ENCODE results near the gene CCDC27. TPM values are rescaled to one million over a fixed set of nuclear protein-coding genes. Genes with fewer than 3 reads are reported as not detected.

CCDC27 gene
- polyA plus RNA-seq, 3 donors: not detected

DNA sequence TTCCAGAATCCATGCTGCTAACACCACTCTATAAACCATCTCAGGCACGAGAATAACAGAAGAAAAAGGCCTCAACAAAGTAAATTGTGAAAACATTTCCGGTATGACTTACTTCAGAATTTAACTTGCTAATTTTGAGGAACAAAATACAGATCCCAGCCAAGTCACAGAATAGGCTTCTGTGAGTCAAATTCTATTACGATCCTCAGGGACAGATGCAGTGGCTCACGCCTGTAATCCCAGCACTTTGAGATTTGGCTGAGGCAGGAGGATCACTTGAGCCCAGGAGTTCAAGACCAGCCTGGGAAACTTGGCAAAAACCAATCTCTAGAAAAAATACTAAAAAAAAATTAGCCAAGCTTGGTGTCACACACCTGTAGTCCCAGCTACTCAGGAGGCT is 8.8 kb upstream of the CCDC27 start:
- H3K36me3 Mint-ChIP-seq: peaks cover 12 to 18% of the 10 kb centered on the region in 2 donors
- no peaks in the 10 kb centered on the region for H4K20me1 ChIP-seq (ENCODE audit: insufficient read depth, low read length)
- H3K27me3 ChIP-seq (ENCODE audit: control insufficient read depth in 2 of 2, insufficient read depth in 2 of 2, low read length in 2 of 2): no peaks in the 10 kb centered on the region
- no peak overlapping the region for H3K4me3 Mint-ChIP-seq
- peaks cover 16 to 23% of the 10 kb centered on the region in 2 donors for H3K4me1 ChIP-seq (ENCODE audit: control insufficient read depth in 1 of 2, insufficient read depth in 2 of 2, low read length in 2 of 2)
- H3K9ac ChIP-seq (ENCODE audit: insufficient read depth, low read length, poor library complexity, severe bottlenecking): no peak overlapping the region
- H3K4me3 ChIP-seq (replicated peaks in 1 of 3; ENCODE audit: low read depth in 2 of 3, low read length in 3 of 3): no peak overlapping the region
- peak overlapping the region in 1 of 7 donors; percentile 17 for H3K27ac Mint-ChIP-seq
- H3K27me3 Mint-ChIP-seq (ENCODE audit: low read depth in 3 of 3): peaks cover 0 to 2% (median 2%) of the 10 kb centered on the region in 3 donors
- peaks cover 37% of the 10 kb centered on the region for H3K4me1 Mint-ChIP-seq
- H3K36me3 ChIP-seq (replicated peaks in 1 of 2; ENCODE audit: control insufficient read depth in 1 of 2, insufficient read depth in 2 of 2, low read length in 2 of 2): peaks cover 12 to 29% of the 10 kb centered on the region in 2 donors
- no peak overlapping the region for H3K27ac ChIP-seq (ENCODE audit: low read depth in 1 of 2, low read length in 2 of 2)
- H3K9me3 Mint-ChIP-seq: no peaks in the 10 kb centered on the region
- peak in 1 of 3 donors; percentile 3 for DNase-seq
- no peak overlapping the region for H2AFZ ChIP-seq (ENCODE audit: insufficient read depth, low read depth, low read length, poor library complexity, severe bottlenecking)
- no peak overlapping the region for H3K4me2 ChIP-seq (replicated peaks; ENCODE audit: extremely low read depth, low read length, poor library complexity, severe bottlenecking)
- H3K9me3 ChIP-seq (replicated peaks in 1 of 2; ENCODE audit: control insufficient read depth in 1 of 2, insufficient read depth in 1 of 2, low read length in 2 of 2): no peaks in the 10 kb centered on the region
- TF ChIP-seq, protein P1, sequence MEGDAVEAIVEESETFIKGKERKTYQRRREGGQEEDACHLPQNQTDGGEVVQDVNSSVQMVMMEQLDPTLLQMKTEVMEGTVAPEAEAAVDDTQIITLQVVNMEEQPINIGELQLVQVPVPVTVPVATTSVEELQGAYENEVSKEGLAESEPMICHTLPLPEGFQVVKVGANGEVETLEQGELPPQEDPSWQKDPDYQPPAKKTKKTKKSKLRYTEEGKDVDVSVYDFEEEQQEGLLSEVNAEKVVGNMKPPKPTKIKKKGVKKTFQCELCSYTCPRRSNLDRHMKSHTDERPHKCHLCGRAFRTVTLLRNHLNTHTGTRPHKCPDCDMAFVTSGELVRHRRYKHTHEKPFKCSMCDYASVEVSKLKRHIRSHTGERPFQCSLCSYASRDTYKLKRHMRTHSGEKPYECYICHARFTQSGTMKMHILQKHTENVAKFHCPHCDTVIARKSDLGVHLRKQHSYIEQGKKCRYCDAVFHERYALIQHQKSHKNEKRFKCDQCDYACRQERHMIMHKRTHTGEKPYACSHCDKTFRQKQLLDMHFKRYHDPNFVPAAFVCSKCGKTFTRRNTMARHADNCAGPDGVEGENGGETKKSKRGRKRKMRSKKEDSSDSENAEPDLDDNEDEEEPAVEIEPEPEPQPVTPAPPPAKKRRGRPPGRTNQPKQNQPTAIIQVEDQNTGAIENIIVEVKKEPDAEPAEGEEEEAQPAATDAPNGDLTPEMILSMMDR (IDR thresholded peaks at IDR 0.05): no peak
- intact Hi-C loops (cut with micrococcal nuclease): no loop called here
- WGBS (ENCODE audit: insufficient coverage): 90% methylated on average over 2 of the region's 4 CpGs
- no peaks in the 10 kb centered on the region for H3K79me2 ChIP-seq (ENCODE audit: insufficient read depth, low read length)

DNA sequence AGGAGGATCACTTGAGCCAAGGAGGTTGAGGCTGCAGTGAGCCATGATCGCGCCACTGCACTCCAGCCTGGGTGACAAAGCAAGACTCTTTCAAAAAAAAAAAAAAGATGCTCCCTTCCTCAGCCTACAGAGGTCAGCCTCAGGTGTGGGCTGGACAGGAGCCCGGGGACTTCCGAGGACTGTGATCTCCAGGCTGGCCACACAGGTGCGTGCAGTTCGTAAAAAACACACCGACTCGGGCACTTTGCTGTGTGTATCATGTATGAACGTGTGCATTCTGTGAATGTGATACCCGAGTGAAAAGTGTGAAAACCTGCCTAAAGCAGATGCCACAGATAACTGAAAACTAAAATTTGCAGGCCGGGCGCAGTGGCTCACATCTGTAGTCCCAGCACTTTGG is 8.4 kb upstream of the CCDC27 start:
- H2AFZ ChIP-seq (ENCODE audit: insufficient read depth, low read depth, low read length, poor library complexity, severe bottlenecking): no peak overlapping the region
- H3K36me3 ChIP-seq (replicated peaks in 1 of 2; ENCODE audit: control insufficient read depth in 1 of 2, insufficient read depth in 2 of 2, low read length in 2 of 2): peaks cover 8 to 25% of the 10 kb centered on the region in 2 donors
- intact Hi-C loops (cut with micrococcal nuclease): no loop called here
- no peak overlapping the region for H3K4me2 ChIP-seq (replicated peaks; ENCODE audit: extremely low read depth, low read length, poor library complexity, severe bottlenecking)
- H4K20me1 ChIP-seq (ENCODE audit: insufficient read depth, low read length): no peaks in the 10 kb centered on the region
- Mint-ChIP-seq H3K4me1 (peaks cover 37% of the 10 kb centered on the region), H3K36me3 (peaks cover 12 to 18% of the 10 kb centered on the region in 2 donors), H3K27ac (peak overlapping the region in 2 of 7 donors; percentile 6 to 17), H3K9me3 (no peaks in the 10 kb centered on the region), H3K4me3 (no peak overlapping the region), H3K27me3 (ENCODE audit: low read depth in 3 of 3) (peaks cover 0 to 2% (median 2%) of the 10 kb centered on the region in 3 donors)
- no peaks in the 10 kb centered on the region for H3K79me2 ChIP-seq (ENCODE audit: insufficient read depth, low read length)
- H3K27ac ChIP-seq (ENCODE audit: low read depth in 1 of 2, low read length in 2 of 2): no peak overlapping the region
- H3K4me1 ChIP-seq (ENCODE audit: control insufficient read depth in 1 of 2, insufficient read depth in 2 of 2, low read length in 2 of 2): peaks cover 16 to 23% of the 10 kb centered on the region in 2 donors
- 94% methylated on average over 10 of the region's 12 CpGs for WGBS (ENCODE audit: insufficient coverage)
- no peaks in the 10 kb centered on the region for H3K27me3 ChIP-seq (ENCODE audit: control insufficient read depth in 2 of 2, insufficient read depth in 2 of 2, low read length in 2 of 2)
- H3K4me3 ChIP-seq (replicated peaks in 1 of 3; ENCODE audit: low read depth in 2 of 3, low read length in 3 of 3): no peak overlapping the region
- TF ChIP-seq, protein P1 (IDR thresholded peaks at IDR 0.05): no peak
- DNase-seq: no peak
- no peaks in the 10 kb centered on the region for H3K9me3 ChIP-seq (replicated peaks in 1 of 2; ENCODE audit: control insufficient read depth in 1 of 2, insufficient read depth in 1 of 2, low read length in 2 of 2)
- no peak overlapping the region for H3K9ac ChIP-seq (ENCODE audit: insufficient read depth, low read length, poor library complexity, severe bottlenecking)
